Right atrium auricular region (tissue), 2 donors: Measurements from ENCODE around the gene GFRA1. TPM values are rescaled to one million over a fixed set of nuclear protein-coding genes. Genes with fewer than 3 reads are reported as not detected.
"Not testable (repeated sequence)": the region's sequence is repeated elsewhere in the genome, so short reads cannot be mapped to it uniquely, and the experiment has no call there.

Experiments used
- DNase-seq: peaks from one replicate; pipeline ENCODE4 v3.0.0-alpha.2; 2019; ENCODE audit warnings: low spot score
- H3K27ac ChIP-seq, 2 donors: fragments of 200-600 bp; sonication (generic); 1 replicate in 1 of 2; 2 replicates in 1 of 2; pipeline ENCODE4 v1.5.1; 2016 to 2019
- H3K27me3 ChIP-seq, 2 donors: fragments of 200-600 bp; sonication (generic); one replicate each; pipeline versions ENCODE4 v1.5.1 to v1.6.0; 2017 to 2019
- H3K36me3 ChIP-seq: fragments of 200-600 bp; sonication (generic); one replicate; pipeline ENCODE4 v1.5.1; 2016
- H3K4me1 ChIP-seq, 2 donors: fragments of 200-600 bp; sonication (generic); one replicate each; pipeline versions ENCODE4 v1.5.1 to v1.6.0; 2017 to 2019
- H3K4me3 ChIP-seq, 2 donors: fragments of 200-600 bp; sonication (generic); 1 replicate in 1 of 2; 2 replicates in 1 of 2; pipeline ENCODE4 v1.5.1; 2017 to 2019; ENCODE audit warnings: mild to moderate bottlenecking in 1 of 2, moderate library complexity in 1 of 2
- H3K9me3 ChIP-seq, 2 donors: fragments of 200-600 bp; sonication (generic); one replicate each; pipeline ENCODE4 v1.5.1; 2019
- CTCF ChIP-seq, 2 donors: fragments of 200-600 bp; sonication (generic); IDR thresholded peaks; one replicate each; pipeline ENCODE4 v1.5.1; 2019; ENCODE audit warnings: antibody characterized with exemption in 2 of 2
- total RNA-seq, 2 donors: library from RNA; depleted of rRNA; stranded (reverse); fragments of >200 nt; gene quantifications; one replicate each; pipeline ENCODE4 v1.1.0, GENCODE V29; 2016

GFRA1 gene
- total RNA-seq, 2 donors from 2014 or later, result 9.1 to 18.7 TPM

GRCh38 chr10:116059320-116059719 lies 213.7 kb downstream of the GFRA1 start:
- Histone ChIP-seq H3K4me3 (no peak overlapping the region), H3K4me1 (no peaks in the 10 kb centered on the region), H3K36me3 (no peaks in the 10 kb centered on the region), H3K27ac (no peak overlapping the region), H3K27me3 (no peaks in the 10 kb centered on the region), H3K9me3 (no peaks in the 10 kb centered on the region)
- no peak for TF ChIP-seq CTCF (IDR thresholded peaks at IDR 0.05)
- DNase-seq, result no peak

GRCh38 chr10:116056445-116057293 lies 216.3 kb downstream of the GFRA1 start:
- no peak for DNase-seq

GRCh38 chr10:116055917-116056252 lies 217.1 kb downstream of the GFRA1 start:
- Histone ChIP-seq H3K4me1 (no peaks in the 10 kb centered on the region), H3K4me3 (no peak overlapping the region), H3K36me3 (no peaks in the 10 kb centered on the region), H3K27me3 (no peaks in the 10 kb centered on the region), H3K27ac (no peak overlapping the region), H3K9me3 (no peaks in the 10 kb centered on the region)
- TF ChIP-seq CTCF (IDR thresholded peaks at IDR 0.05), result no peak
- DNase-seq, result no peak

More at GRCh38 chr10:116056445-116057293, 216.3 kb downstream of the GFRA1 start:
- no peak for TF ChIP-seq CTCF (IDR thresholded peaks at IDR 0.05)
- H3K9me3 ChIP-seq, result no peaks in the 10 kb centered on the region
- H3K27me3 ChIP-seq, result no peaks in the 10 kb centered on the region
- no peaks in the 10 kb centered on the region for H3K36me3 ChIP-seq
- H3K4me3 ChIP-seq, result no peak overlapping the region
- H3K27ac ChIP-seq, result no peak overlapping the region
- H3K4me1 ChIP-seq, result no peaks in the 10 kb centered on the region

- H3K9me3 ChIP-seq, result no peaks in the 10 kb centered on the region
- H3K4me3 ChIP-seq, result no peak overlapping the region
- TF ChIP-seq CTCF (IDR thresholded peaks at IDR 0.05), result no peak
- H3K27ac ChIP-seq, result no peak overlapping the region
- H3K27me3 ChIP-seq, result no peaks in the 10 kb centered on the region
- no peak for DNase-seq
- H3K36me3 ChIP-seq, result no peaks in the 10 kb centered on the region
- no peaks in the 10 kb centered on the region for H3K4me1 ChIP-seq
These were observed 217.6 kb downstream of the GFRA1 start for GRCh38 chr10:116055252-116055916.

- Histone ChIP-seq H3K9me3 (no peaks in the 10 kb centered on the region), H3K4me1 (no peaks in the 10 kb centered on the region), H3K27me3 (no peaks in the 10 kb centered on the region), H3K36me3 (no peaks in the 10 kb centered on the region), H3K27ac (no peak overlapping the region), H3K4me3 (no peak overlapping the region)
- no peak for DNase-seq
- TF ChIP-seq CTCF (IDR thresholded peaks at IDR 0.05), result no peak
These were observed 219.1 kb downstream of the GFRA1 start for GRCh38 chr10:116053910-116054309.

GRCh38 chr10:116053009-116053730 lies 219.8 kb downstream of the GFRA1 start:
- H3K27ac ChIP-seq, H3K36me3 ChIP-seq, H3K27me3 ChIP-seq, H3K4me1 ChIP-seq, H3K4me3 ChIP-seq, H3K9me3 ChIP-seq, DNase-seq: not testable (repeated sequence)

- H3K27me3 ChIP-seq, H3K36me3 ChIP-seq, H3K4me1 ChIP-seq, H3K27ac ChIP-seq, H3K9me3 ChIP-seq, DNase-seq, H3K4me3 ChIP-seq: not testable (repeated sequence)
These were observed 220.5 kb downstream of the GFRA1 start for GRCh38 chr10:116052522-116052921.
